Stimulated activated CD4-positive, alpha-beta T cell treated with anti-CD3 and anti-CD28 coated beads, Interleukin-12 subunit alpha, Interleukin-12 subunit beta, amount 100 ng/mL, for 24 hours (primary cell): ENCODE data around the gene REXO4.
A peak's percentile ranks its signal among the peaks of the same experiment; 100 is the strongest.

Experiments
- DNase-seq, 2 experiments: peaks; one replicate each; pipeline ENCODE4 v3.0.0-alpha.2; 2020; ENCODE audit warnings: low read depth in 2 of 2

Gene REXO4

GRCh38 chr9:133369422-133369821 lies 48.4 kb downstream of the REXO4 start:
- DNase-seq: no peak

- no peak for DNase-seq
Observed at GRCh38 chr9:133368249-133368881, 49.4 kb downstream of the REXO4 start.

- DNase-seq: no peak
Observed at GRCh38 chr9:133367778-133368177, 50.0 kb downstream of the REXO4 start.

GRCh38 chr9:133367221-133367620 lies 50.6 kb downstream of the REXO4 start:
- no peak for DNase-seq

GRCh38 chr9:133366435-133366834 lies 51.4 kb downstream of the REXO4 start:
- DNase-seq: no peak

GRCh38 chr9:133362359-133363044 lies 55.3 kb downstream of the REXO4 start:
- DNase-seq: no peak

GRCh38 chr9:133361507-133362092 lies 56.2 kb downstream of the REXO4 start:
- no peak for DNase-seq

GRCh38 chr9:133360400-133361393 lies 57.1 kb downstream of the REXO4 start:
- DNase-seq: no peak

GRCh38 chr9:133359399-133360175 lies 58.2 kb downstream of the REXO4 start:
- no peak for DNase-seq

GRCh38 chr9:133357656-133358055 lies 60.2 kb downstream of the REXO4 start:
- DNase-seq: no peak

- DNase-seq: peak; percentile 81 to 92
Observed at GRCh38 chr9:133356391-133357091, 61.3 kb downstream of the REXO4 start, which contains the start of the genes SURF1 and SURF2. TSS of gene SURF1 (minus strand) at chr9:133356487. CDS start at chr9:133356453, 34 bp downstream. TSS of gene SURF2 (plus strand) at chr9:133356550. CDS start at chr9:133356593, 43 bp downstream.
